ENCODE results near the gene DYNLT4.

The DYNLT4 gene

GRCh38 chr1:44790968-44791801 lies 16.0 kb downstream of the DYNLT4 start:
- Histone ChIP-seq H3K27me3 (ENCODE audit: control insufficient read depth, insufficient read depth, low read length) (no peaks in the 10 kb centered on the region), H3K4me1 (ENCODE audit: control insufficient read depth, insufficient read depth, low read length) (peaks cover 6% of the 10 kb centered on the region), H3K36me3 (ENCODE audit: insufficient read depth, low read length) (no peaks in the 10 kb centered on the region), H3K4me2 (ENCODE audit: low read length) (no peak overlapping the region), H3K4me3 (ENCODE audit: low read length) (no peak overlapping the region), H3K9me3 (replicated peaks; ENCODE audit: low read length) (no peaks in the 10 kb centered on the region), H3K9ac (ENCODE audit: low read depth, low read length) (no peak overlapping the region)

GRCh38 chr1:44788120-44788860 lies 18.9 kb downstream of the DYNLT4 start, which contains the start of gene BEST4:
BEST4 (minus strand) TSS chr1:44788170; CDS start chr1:44787705, 465 bp downstream.
- Histone ChIP-seq H3K9me3 (replicated peaks; ENCODE audit: low read length) (no peaks in the 10 kb centered on the region), H3K27me3 (ENCODE audit: control insufficient read depth, insufficient read depth, low read length) (no peaks in the 10 kb centered on the region), H3K36me3 (ENCODE audit: insufficient read depth, low read length) (no peaks in the 10 kb centered on the region), H3K4me2 (ENCODE audit: low read length) (no peak within 1 kb of the TSS), H3K4me1 (ENCODE audit: control insufficient read depth, insufficient read depth, low read length) (peaks cover 24% of the 10 kb centered on the region), H3K9ac (ENCODE audit: low read depth, low read length) (no peak within 1 kb of the TSS), H3K4me3 (ENCODE audit: low read length) (no peak within 1 kb of the TSS)

DNA sequence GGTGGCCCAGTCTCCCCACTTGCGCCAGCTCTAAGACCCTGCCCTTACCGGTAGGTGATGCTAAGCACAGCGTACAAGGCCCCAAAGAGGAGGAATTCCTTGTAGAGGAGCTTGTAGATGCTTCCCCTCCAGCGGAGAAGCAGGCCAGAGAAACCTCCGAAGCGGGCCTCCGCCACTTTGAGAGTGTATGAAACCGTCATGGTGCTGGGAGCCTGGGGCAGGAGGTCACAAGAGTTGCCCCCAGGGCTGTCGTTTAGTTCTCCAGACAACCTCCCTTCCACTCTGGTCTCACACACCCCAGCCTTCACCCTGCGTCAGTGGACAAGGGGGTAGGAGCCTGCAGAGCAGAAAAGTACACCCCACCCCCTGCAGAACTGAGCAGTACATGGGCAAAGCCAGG lies 19.6 kb downstream of the DYNLT4 start:
- Histone ChIP-seq H3K9ac (ENCODE audit: low read depth, low read length) (no peak overlapping the region), H3K9me3 (replicated peaks; ENCODE audit: low read length) (no peaks in the 10 kb centered on the region), H3K36me3 (ENCODE audit: insufficient read depth, low read length) (no peaks in the 10 kb centered on the region), H3K4me2 (ENCODE audit: low read length) (no peak overlapping the region), H3K4me3 (ENCODE audit: low read length) (no peak overlapping the region), H3K27me3 (ENCODE audit: control insufficient read depth, insufficient read depth, low read length) (no peaks in the 10 kb centered on the region), H3K4me1 (ENCODE audit: control insufficient read depth, insufficient read depth, low read length) (peaks cover 24% of the 10 kb centered on the region)

GRCh38 chr1:44786841-44787426 lies 20.2 kb downstream of the DYNLT4 start:
- no peak overlapping the region for H3K4me3 ChIP-seq (ENCODE audit: low read length)
- no peak overlapping the region for H3K9ac ChIP-seq (ENCODE audit: low read depth, low read length)
- H3K36me3 ChIP-seq (ENCODE audit: insufficient read depth, low read length) = no peaks in the 10 kb centered on the region
- H3K4me2 ChIP-seq (ENCODE audit: low read length) = peak overlapping the region; percentile 96
- peaks cover 24% of the 10 kb centered on the region for H3K4me1 ChIP-seq (ENCODE audit: control insufficient read depth, insufficient read depth, low read length)
- H3K27me3 ChIP-seq (ENCODE audit: control insufficient read depth, insufficient read depth, low read length) = no peaks in the 10 kb centered on the region
- no peaks in the 10 kb centered on the region for H3K9me3 ChIP-seq (replicated peaks; ENCODE audit: low read length)

GRCh38 chr1:44786138-44786840 lies 20.9 kb downstream of the DYNLT4 start:
- H3K9ac ChIP-seq (ENCODE audit: low read depth, low read length) = peak overlapping the region; percentile 63
- no peaks in the 10 kb centered on the region for H3K27me3 ChIP-seq (ENCODE audit: control insufficient read depth, insufficient read depth, low read length)
- H3K4me2 ChIP-seq (ENCODE audit: low read length) = peak overlapping the region; percentile 96
- peak overlapping the region; percentile 70 for H3K4me3 ChIP-seq (ENCODE audit: low read length)
- peaks cover 4% of the 10 kb centered on the region for H3K36me3 ChIP-seq (ENCODE audit: insufficient read depth, low read length)
- no peaks in the 10 kb centered on the region for H3K9me3 ChIP-seq (replicated peaks; ENCODE audit: low read length)
- peaks cover 24% of the 10 kb centered on the region for H3K4me1 ChIP-seq (ENCODE audit: control insufficient read depth, insufficient read depth, low read length)

GRCh38 chr1:44785501-44786137 lies 21.5 kb downstream of the DYNLT4 start:
- Histone ChIP-seq H3K4me3 (ENCODE audit: low read length) (peak overlapping the region; percentile 70), H3K9me3 (replicated peaks; ENCODE audit: low read length) (no peaks in the 10 kb centered on the region), H3K36me3 (ENCODE audit: insufficient read depth, low read length) (peaks cover 10% of the 10 kb centered on the region), H3K9ac (ENCODE audit: low read depth, low read length) (peak overlapping the region; percentile 22), H3K4me1 (ENCODE audit: control insufficient read depth, insufficient read depth, low read length) (peaks cover 24% of the 10 kb centered on the region), H3K4me2 (ENCODE audit: low read length) (peak overlapping the region; percentile 96), H3K27me3 (ENCODE audit: control insufficient read depth, insufficient read depth, low read length) (no peaks in the 10 kb centered on the region)

DNA sequence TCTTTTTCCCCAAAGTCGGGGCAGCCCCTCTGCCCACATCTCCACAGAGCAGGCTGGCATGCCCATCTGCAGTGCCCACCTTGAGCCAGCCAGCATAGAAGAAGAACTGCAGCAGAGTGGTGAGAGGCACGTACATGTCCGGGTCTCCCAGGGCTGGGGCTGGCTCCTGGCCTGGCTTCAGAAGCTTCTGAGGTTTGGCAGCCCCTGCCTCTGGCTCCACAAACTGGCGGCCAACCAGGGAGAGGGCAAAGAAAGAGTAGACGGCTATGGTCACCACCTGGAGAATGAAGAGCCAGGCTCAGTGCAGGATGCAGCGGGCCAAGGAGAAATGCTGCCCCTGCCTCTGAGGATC lies 22.1 kb downstream of the DYNLT4 start:
- H3K36me3 ChIP-seq (ENCODE audit: insufficient read depth, low read length) = peaks cover 17% of the 10 kb centered on the region
- no peaks in the 10 kb centered on the region for H3K9me3 ChIP-seq (replicated peaks; ENCODE audit: low read length)
- peaks cover 24% of the 10 kb centered on the region for H3K4me1 ChIP-seq (ENCODE audit: control insufficient read depth, insufficient read depth, low read length)
- H3K9ac ChIP-seq (ENCODE audit: low read depth, low read length) = no peak overlapping the region
- H3K4me2 ChIP-seq (ENCODE audit: low read length) = no peak overlapping the region
- H3K27me3 ChIP-seq (ENCODE audit: control insufficient read depth, insufficient read depth, low read length) = no peaks in the 10 kb centered on the region
- no peak overlapping the region for H3K4me3 ChIP-seq (ENCODE audit: low read length)

DNA sequence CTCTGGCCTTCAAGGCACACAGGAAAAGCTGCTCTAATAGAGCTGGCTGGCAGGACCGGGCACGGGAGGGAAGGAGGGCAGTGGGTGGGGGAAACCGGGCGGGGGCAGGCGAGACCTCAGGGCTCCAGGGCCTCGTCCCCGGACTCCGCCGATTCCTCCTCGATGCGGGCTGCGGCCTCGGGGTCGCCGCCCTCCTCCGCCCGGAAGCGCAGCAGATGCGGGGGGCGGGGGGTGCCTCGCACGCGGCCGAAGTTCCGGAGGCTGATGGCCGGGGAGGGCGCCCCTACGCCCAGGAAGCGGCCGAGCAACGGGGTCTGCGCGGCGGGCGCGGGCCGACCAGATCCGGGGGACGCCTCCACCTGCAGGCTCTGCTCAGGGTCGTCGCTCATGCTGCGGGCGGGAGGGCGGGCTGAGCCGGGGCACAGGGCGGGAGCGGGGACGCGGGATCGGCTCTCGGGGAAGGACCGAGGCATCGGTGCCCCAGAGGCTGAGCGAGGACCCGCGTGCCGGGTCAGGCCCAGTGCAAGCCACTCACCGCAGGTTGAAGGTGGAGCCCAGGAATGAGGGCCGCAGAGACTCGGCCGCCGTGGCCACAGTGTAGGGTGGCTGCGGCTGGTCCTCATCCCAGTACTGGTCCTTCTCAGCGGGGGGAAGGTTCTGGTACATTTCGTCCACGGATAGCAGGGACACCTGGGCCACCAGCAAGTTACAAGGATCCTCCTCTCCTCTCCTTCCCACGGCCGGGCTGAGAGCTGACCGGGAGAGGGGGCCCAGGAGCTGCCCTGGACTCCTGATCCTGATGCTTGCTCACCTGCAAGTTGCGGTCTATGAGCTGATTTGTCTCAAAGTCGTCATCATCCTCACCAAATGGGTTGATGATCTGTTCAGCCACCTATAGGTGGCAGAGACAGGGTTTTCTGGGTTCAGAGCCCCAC lies 22.8 kb downstream of the DYNLT4 start:
- peaks cover 23% of the 10 kb centered on the region for H3K36me3 ChIP-seq (ENCODE audit: insufficient read depth, low read length)
- H3K27me3 ChIP-seq (ENCODE audit: control insufficient read depth, insufficient read depth, low read length) = no peaks in the 10 kb centered on the region
- H3K9me3 ChIP-seq (replicated peaks; ENCODE audit: low read length) = no peaks in the 10 kb centered on the region
- peak overlapping the region; percentile 3 for H3K4me3 ChIP-seq (ENCODE audit: low read length)
- H3K9ac ChIP-seq (ENCODE audit: low read depth, low read length) = peak overlapping the region; percentile 39
- peaks cover 24% of the 10 kb centered on the region for H3K4me1 ChIP-seq (ENCODE audit: control insufficient read depth, insufficient read depth, low read length)
- peak overlapping the region; percentile 50 for H3K4me2 ChIP-seq (ENCODE audit: low read length)

DNA sequence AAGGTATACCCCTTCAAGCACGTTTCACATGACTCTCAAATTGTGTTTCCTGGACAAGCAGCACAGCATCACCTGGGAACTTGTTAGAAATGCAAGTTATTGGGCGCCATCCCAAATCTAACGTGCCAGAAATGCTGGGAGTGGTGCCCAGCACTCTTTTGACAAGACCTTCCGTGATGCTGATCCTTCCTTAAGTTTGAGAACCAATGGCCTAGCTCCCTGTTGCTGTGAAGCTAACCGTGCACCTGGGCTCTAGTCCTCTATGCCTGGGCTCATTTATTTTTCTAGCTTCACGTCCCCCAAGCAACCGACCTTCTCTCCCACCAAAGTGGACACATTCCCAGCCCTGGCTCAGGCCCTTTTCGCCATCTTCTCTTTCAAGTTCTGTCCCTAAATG lies 23.5 kb downstream of the DYNLT4 start:
- H3K9me3 ChIP-seq (replicated peaks; ENCODE audit: low read length) = no peaks in the 10 kb centered on the region
- H3K9ac ChIP-seq (ENCODE audit: low read depth, low read length) = peak overlapping the region; percentile 39
- H3K36me3 ChIP-seq (ENCODE audit: insufficient read depth, low read length) = peaks cover 30% of the 10 kb centered on the region
- H3K27me3 ChIP-seq (ENCODE audit: control insufficient read depth, insufficient read depth, low read length) = no peaks in the 10 kb centered on the region
- H3K4me3 ChIP-seq (ENCODE audit: low read length) = peak overlapping the region; percentile 3
- peaks cover 24% of the 10 kb centered on the region for H3K4me1 ChIP-seq (ENCODE audit: control insufficient read depth, insufficient read depth, low read length)
- peak overlapping the region; percentile 50 for H3K4me2 ChIP-seq (ENCODE audit: low read length)

- no peak overlapping the region for H3K9ac ChIP-seq (ENCODE audit: low read depth, low read length)
- H3K4me1 ChIP-seq (ENCODE audit: control insufficient read depth, insufficient read depth, low read length) = peaks cover 31% of the 10 kb centered on the region
- H3K9me3 ChIP-seq (replicated peaks; ENCODE audit: low read length) = no peaks in the 10 kb centered on the region
- H3K27me3 ChIP-seq (ENCODE audit: control insufficient read depth, insufficient read depth, low read length) = no peaks in the 10 kb centered on the region
- H3K4me3 ChIP-seq (ENCODE audit: low read length) = no peak overlapping the region
- H3K36me3 ChIP-seq (ENCODE audit: insufficient read depth, low read length) = peaks cover 60% of the 10 kb centered on the region
- no peak overlapping the region for H3K4me2 ChIP-seq (ENCODE audit: low read length)
Observed at GRCh38 chr1:44780583-44781121, 26.5 kb downstream of the DYNLT4 start.

Measured in skeletal muscle satellite cell (primary cell).